Calu3 (cell line): ENCODE data around the gene ZSCAN20. TPM values are rescaled to one million over a fixed set of nuclear protein-coding genes. Genes with fewer than 3 reads are reported as not detected.

Experiments
- BruUV-seq: library from RNA; stranded (reverse); fragments of 400-500 nt; replicated peaks from 2 replicates; lab custom pipeline; 2021; lab: Mats Ljungman, UMichigan
- CTCF ChIA-PET: fragments of 300-600 bp; sonication (Branson Sonifier 250); formaldehyde crosslinking; loops from one replicate; lab custom pipeline; 2022; ENCODE audit warnings: antibody characterized with exemption; lab: Charles Lee
- DNase-seq: peaks from one replicate; pipeline ENCODE4 v3.0.0; 2022
- H3K27ac Mint-ChIP-seq: one replicate; pipeline ENCODE4 v1.8.0; 2022; ENCODE audit warnings: mixed read lengths; ENCODE audit not compliant: unreplicated experiment
- H3K27me3 Mint-ChIP-seq: one replicate; pipeline ENCODE4 v1.8.0; 2022; ENCODE audit warnings: mixed read lengths; ENCODE audit not compliant: unreplicated experiment
- H3K36me3 Mint-ChIP-seq: one replicate; pipeline ENCODE4 v1.8.0; 2022; ENCODE audit warnings: mild to moderate bottlenecking, moderate library complexity, mixed read lengths; ENCODE audit not compliant: insufficient read depth, unreplicated experiment
- H3K4me1 Mint-ChIP-seq: one replicate; pipeline ENCODE4 v1.8.0; 2022; ENCODE audit warnings: mild to moderate bottlenecking, low read depth, mixed read lengths; ENCODE audit not compliant: unreplicated experiment
- H3K4me3 Mint-ChIP-seq: one replicate; pipeline ENCODE4 v1.8.0; 2022; ENCODE audit warnings: mild to moderate bottlenecking, low read depth, moderate library complexity, mixed read lengths; ENCODE audit not compliant: unreplicated experiment
- H3K9me3 Mint-ChIP-seq: one replicate; pipeline ENCODE4 v1.8.0; 2022; ENCODE audit warnings: low read depth, mixed read lengths; ENCODE audit not compliant: unreplicated experiment
- CTCF ChIP-seq: fragments of 200-600 bp; IDR thresholded peaks from one replicate; pipeline ENCODE4 v1.8.0; 2022; ENCODE audit warnings: antibody characterized with exemption; ENCODE audit not compliant: unreplicated experiment
- intact Hi-C: fragments of 100-400 bp; cut with micrococcal nuclease; formaldehyde crosslinking; loops from one replicate; pipeline ENCODE4 v1.10.0; 2022; ENCODE audit not compliant: unreplicated experiment
- total RNA-seq: library from RNA; stranded (reverse); gene quantifications from 2 replicates; pipeline ENCODE4 v1.2.3, GENCODE V29; 2022

Gene ZSCAN20
- total RNA-seq, 1 experiment from 2014 or later = 8.2 TPM

GRCh38 chr1:33464552-33464951 lies 7.9 kb upstream of the ZSCAN20 start:
- intact Hi-C loops = no loop called here

GRCh38 chr1:33465316-33465715 lies 7.1 kb upstream of the ZSCAN20 start:
- Mint-ChIP-seq H3K4me3 (no peak overlapping the region), H3K27ac (no peak overlapping the region), H3K36me3 (no peaks in the 10 kb centered on the region), H3K27me3 (peaks cover 53% of the 10 kb centered on the region), H3K4me1 (no peaks in the 10 kb centered on the region), H3K9me3 (no peaks in the 10 kb centered on the region)
- DNase-seq = no peak
- intact Hi-C loops = no loop called here
- BruUV-seq = no TSS peak
- TF ChIP-seq CTCF = no peak
- CTCF ChIA-PET = interaction anchor here (1.2 kb wide), 1 partner anchor 49 kb away, joined by 3 read pairs; no protein-coding TSS in a partner anchor

More at GRCh38 chr1:33464552-33464951, 7.9 kb upstream of the ZSCAN20 start:
- H3K4me3 Mint-ChIP-seq = no peak overlapping the region
- no peaks in the 10 kb centered on the region for H3K4me1 Mint-ChIP-seq
- H3K36me3 Mint-ChIP-seq = no peaks in the 10 kb centered on the region
- no peak for TF ChIP-seq CTCF
- H3K9me3 Mint-ChIP-seq = no peaks in the 10 kb centered on the region
- no peak overlapping the region for H3K27ac Mint-ChIP-seq
- DNase-seq = no peak
- CTCF ChIA-PET = no interaction called here
- no TSS peak for BruUV-seq
- H3K27me3 Mint-ChIP-seq = peaks cover 60% of the 10 kb centered on the region

- CTCF ChIA-PET = interaction anchor here (0.6 to 1.5 kb wide), 3 partner anchors 8 to 381 kb away, joined by 3 to 7 read pairs (median 5); no protein-coding TSS in a partner anchor
- TF ChIP-seq CTCF = no peak
- H3K4me3 Mint-ChIP-seq = no peak overlapping the region
- intact Hi-C loops = no loop called here
- H3K4me1 Mint-ChIP-seq = peaks cover 7% of the 10 kb centered on the region
- BruUV-seq = no TSS peak
- no peaks in the 10 kb centered on the region for H3K36me3 Mint-ChIP-seq
- no peak overlapping the region for H3K27ac Mint-ChIP-seq
- no peak for DNase-seq
- H3K9me3 Mint-ChIP-seq = no peaks in the 10 kb centered on the region
- peaks cover 51% of the 10 kb centered on the region for H3K27me3 Mint-ChIP-seq
Measured at GRCh38 chr1:33466159-33466558, 6.3 kb upstream of the ZSCAN20 start.

GRCh38 chr1:33468011-33468410 lies 4.4 kb upstream of the ZSCAN20 start:
- H3K36me3 Mint-ChIP-seq = peaks cover 11% of the 10 kb centered on the region
- no peak overlapping the region for H3K4me3 Mint-ChIP-seq
- intact Hi-C loops = no loop called here
- peaks cover 10% of the 10 kb centered on the region for H3K4me1 Mint-ChIP-seq
- TF ChIP-seq CTCF = no peak
- DNase-seq = no peak
- no TSS peak for BruUV-seq
- H3K9me3 Mint-ChIP-seq = no peaks in the 10 kb centered on the region
- H3K27ac Mint-ChIP-seq = no peak overlapping the region
- H3K27me3 Mint-ChIP-seq = peaks cover 51% of the 10 kb centered on the region
- CTCF ChIA-PET = interaction anchor here (0.5 to 0.6 kb wide), 2 partner anchors 9 to 626 kb away, joined by 3 to 4 read pairs; no protein-coding TSS in a partner anchor
